GM23248 (cell line): ENCODE measurements around the gene IL6R. TPM values are rescaled to one million over a fixed set of nuclear protein-coding genes. Genes with fewer than 3 reads are reported as not detected.

Experiments used
- DNase-seq: peaks from one replicate; pipeline ENCODE4 v3.0.0-alpha.2; 2015
- H2AFZ ChIP-seq: fragments of 200-600 bp; sonication (generic); 2 replicates; pipeline ENCODE4 v1.6.1; 2016; ENCODE audit warnings: antibody characterized with exemption
- H3F3A ChIP-seq: fragments of 200-600 bp; sonication (generic); 2 replicates; pipeline ENCODE4 v1.6.1; 2016; ENCODE audit warnings: mild to moderate bottlenecking, antibody characterized with exemption, mixed run types; ENCODE audit not compliant: insufficient read depth
- H3K27ac ChIP-seq: fragments of 200-600 bp; sonication (generic); 2 replicates; pipeline ENCODE4 v1.5.1; 2016; ENCODE audit warnings: mild to moderate bottlenecking
- H3K27me3 ChIP-seq: fragments of 200-600 bp; sonication (generic); replicated peaks from 2 replicates; pipeline ENCODE4 v1.6.1; 2016; ENCODE audit warnings: mild to moderate bottlenecking; ENCODE audit not compliant: insufficient read depth
- H3K36me3 ChIP-seq: fragments of 200-600 bp; sonication (generic); 2 replicates; pipeline ENCODE4 v1.6.1; 2016; ENCODE audit warnings: low read depth, mild to moderate bottlenecking
- H3K4me1 ChIP-seq: fragments of 200-600 bp; sonication (generic); 2 replicates; pipeline ENCODE4 v1.6.1; 2016; ENCODE audit warnings: mild to moderate bottlenecking; ENCODE audit not compliant: insufficient read depth
- H3K4me2 ChIP-seq: fragments of 200-600 bp; sonication (generic); one replicate; pipeline ENCODE4 v1.6.1; 2016; ENCODE audit warnings: mild to moderate bottlenecking; ENCODE audit not compliant: unreplicated experiment
- H3K4me3 ChIP-seq: fragments of 200-600 bp; sonication (generic); 2 replicates; pipeline ENCODE4 v1.5.1; 2016; ENCODE audit warnings: mild to moderate bottlenecking
- H3K79me2 ChIP-seq: fragments of 200-600 bp; sonication (generic); 2 replicates; pipeline ENCODE4 v1.6.1; 2016; ENCODE audit warnings: mild to moderate bottlenecking; ENCODE audit not compliant: insufficient read depth
- H3K9ac ChIP-seq: fragments of 200-600 bp; sonication (generic); 2 replicates; pipeline ENCODE4 v1.6.1; 2016; ENCODE audit warnings: mild to moderate bottlenecking
- H3K9me2 ChIP-seq: fragments of 200-600 bp; sonication (generic); 2 replicates; pipeline ENCODE4 v1.6.1; 2016; ENCODE audit warnings: mixed run types, mild to moderate bottlenecking, moderate library complexity; ENCODE audit not compliant: insufficient read depth
- H3K9me3 ChIP-seq: fragments of 200-600 bp; sonication (generic); one replicate; pipeline ENCODE4 v1.6.1; 2017; ENCODE audit warnings: low read depth
- H4K20me1 ChIP-seq: fragments of 200-600 bp; sonication (generic); 2 replicates; pipeline ENCODE4 v1.6.0; 2016; ENCODE audit not compliant: insufficient read depth
- EZH2 ChIP-seq: fragments of 200-600 bp; sonication (generic); IDR thresholded peaks from 2 replicates; pipeline ENCODE4 v1.6.1; 2018; ENCODE audit warnings: antibody characterized with exemption, mild to moderate bottlenecking; ENCODE audit not compliant: insufficient read depth, poor library complexity, severe bottlenecking
- EZH2phosphoT487 ChIP-seq: fragments of 200-600 bp; sonication (generic); IDR thresholded peaks from 2 replicates; pipeline ENCODE4 v1.6.1; 2018; ENCODE audit warnings: antibody characterized with exemption, moderate library complexity, mild to moderate bottlenecking, low read depth; ENCODE audit not compliant: insufficient read depth
- WGBS, 2 experiments: methylation state at CpG; one replicate each; pipeline ENCODE4 v1.1.6; 2015 to 2017; ENCODE audit warnings: low lambda C conversion rate in 2 of 2, low coverage in 1 of 2; ENCODE audit errors: missing lambda C conversion rate in 2 of 2; 5-methylcytosine and 5-hydroxymethylcytosine counted together
- in situ Hi-C: fragments of 300-500 bp; cut with MboI; formaldehyde crosslinking; loops from 2 replicates; pipeline ENCODE4 v1.15.0; 2020
- polyA plus RNA-seq: library from polyadenylated mRNA; unstranded; fragments of >200 nt; fragmentation: Nextera tagmentation; extraction: Ambion mirVana; gene quantifications from 2 replicates; pipeline ENCODE4 v1.2.1, GENCODE V29; 2016
- total RNA-seq: library from RNA; depleted of rRNA; stranded (reverse); fragments of >200 nt; shearing (Covaris generic); gene quantifications from 2 replicates; pipeline ENCODE4 v1.2.3, GENCODE V29; 2014

The IL6R gene
- total and polyA plus RNA-seq, 2 experiments from 2014 or later, result 2.1 to 8.8 TPM

DNA sequence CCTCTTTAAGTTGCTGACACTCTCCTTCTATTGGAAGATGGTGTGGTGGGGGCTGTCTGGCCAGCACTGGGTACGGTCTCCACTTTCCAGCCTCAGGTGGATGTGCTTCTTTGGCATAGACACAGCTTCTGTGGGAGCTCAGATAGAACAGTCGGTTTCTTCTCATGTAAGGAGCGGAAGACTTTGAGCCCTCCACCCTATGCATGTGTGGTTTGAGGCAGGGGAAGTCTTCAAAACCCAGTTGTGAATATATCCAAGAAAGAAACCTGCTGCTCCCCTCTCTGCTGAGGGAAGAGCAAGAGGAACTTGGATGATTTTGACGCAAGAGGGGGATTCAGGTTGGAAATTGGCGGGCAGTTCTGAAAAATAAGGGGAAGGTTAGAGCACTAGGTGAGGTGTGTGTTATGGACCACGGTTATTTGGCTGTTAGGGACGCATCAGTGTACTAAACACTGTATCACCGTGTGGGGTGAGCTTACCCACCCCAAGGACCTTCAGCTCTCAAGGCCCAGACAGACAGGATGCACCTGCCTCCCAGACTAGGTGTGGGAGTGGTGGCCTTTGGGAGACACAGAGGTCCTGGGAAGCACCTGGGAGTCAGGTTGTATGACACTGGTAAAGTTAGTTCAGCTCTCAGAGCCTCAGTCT lies 36.2 kb downstream of the IL6R start:
- H3K27me3 ChIP-seq, result no peaks in the 10 kb centered on the region
- no peaks in the 10 kb centered on the region for H3K9me3 ChIP-seq
- peaks cover 38% of the 10 kb centered on the region for H3K4me1 ChIP-seq
- H4K20me1 ChIP-seq, result no peaks in the 10 kb centered on the region
- no peak overlapping the region for H2AFZ ChIP-seq
- no peaks in the 10 kb centered on the region for H3K79me2 ChIP-seq
- peak overlapping the region; percentile 17 for H3K4me2 ChIP-seq
- in situ Hi-C loops, result no loop called here
- peaks cover 1% of the 10 kb centered on the region; the same call in 1 of the 2 replicates for H3F3A ChIP-seq
- no peak overlapping the region for H3K4me3 ChIP-seq
- no peak for DNase-seq
- H3K36me3 ChIP-seq, result no peaks in the 10 kb centered on the region
- H3K9ac ChIP-seq, result no peak overlapping the region
- H3K9me2 ChIP-seq, result no peaks in the 10 kb centered on the region
- TF ChIP-seq EZH2 (no peak), EZH2phosphoT487 (no peak)
- WGBS, 2 experiments, result 83 to 85% methylated on average over 8 of the region's 8 CpGs
- no peak overlapping the region for H3K27ac ChIP-seq

DNA sequence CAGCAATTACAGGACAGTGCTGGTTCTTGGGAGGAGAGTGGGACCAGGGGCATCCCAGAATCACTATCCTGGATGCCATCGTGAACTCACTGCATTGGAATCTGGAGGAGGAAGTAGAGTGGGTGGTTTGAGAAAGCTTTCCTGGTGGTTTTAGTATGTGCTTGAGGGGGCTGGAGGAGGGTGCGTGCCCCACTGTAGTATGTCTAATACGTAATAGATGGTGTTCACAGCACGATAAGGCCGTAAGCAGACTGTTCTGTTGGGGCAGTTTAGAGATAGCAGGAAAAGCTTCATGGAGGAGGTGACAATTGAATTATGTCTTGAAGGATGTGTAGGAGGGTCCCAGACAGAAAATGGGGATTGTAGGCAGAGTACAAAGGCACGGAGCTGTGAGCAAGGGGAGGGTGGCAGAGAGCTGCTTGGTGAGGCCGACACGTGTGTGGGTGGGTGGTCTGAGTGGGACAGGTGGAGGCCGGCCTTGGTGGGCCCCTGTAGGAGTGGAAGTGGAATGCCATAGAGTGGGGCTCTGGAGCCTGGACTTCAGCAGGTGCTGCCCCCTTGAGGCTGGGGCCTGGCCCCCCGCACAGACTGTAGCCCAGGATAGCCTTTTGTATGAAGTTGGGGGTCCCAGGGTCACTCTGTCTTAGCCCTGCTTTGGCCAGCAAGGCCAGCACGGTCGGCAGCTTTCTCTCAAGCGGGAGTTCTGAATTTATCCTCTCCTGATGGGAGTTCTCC lies 37.0 kb downstream of the IL6R start:
- no peaks in the 10 kb centered on the region for H3K9me2 ChIP-seq
- no peaks in the 10 kb centered on the region for H4K20me1 ChIP-seq
- in situ Hi-C loops, result no loop called here
- H3K36me3 ChIP-seq, result no peaks in the 10 kb centered on the region
- no peaks in the 10 kb centered on the region for H3K27me3 ChIP-seq
- 71% methylated on average over 13 of the region's 13 CpGs for WGBS, 2 experiments
- H3K4me1 ChIP-seq, result peaks cover 45% of the 10 kb centered on the region
- no peak overlapping the region for H2AFZ ChIP-seq
- peak; percentile 59 for DNase-seq
- TF ChIP-seq EZH2, result no peak
- TF ChIP-seq EZH2phosphoT487, result no peak
- no peak overlapping the region for H3K9ac ChIP-seq
- peaks cover 9% of the 10 kb centered on the region; the same call in 1 of the 2 replicates for H3F3A ChIP-seq
- H3K4me3 ChIP-seq, result no peak overlapping the region
- H3K79me2 ChIP-seq, result no peaks in the 10 kb centered on the region
- no peak overlapping the region for H3K27ac ChIP-seq
- H3K4me2 ChIP-seq, result peak overlapping the region; percentile 17
- no peaks in the 10 kb centered on the region for H3K9me3 ChIP-seq

DNA sequence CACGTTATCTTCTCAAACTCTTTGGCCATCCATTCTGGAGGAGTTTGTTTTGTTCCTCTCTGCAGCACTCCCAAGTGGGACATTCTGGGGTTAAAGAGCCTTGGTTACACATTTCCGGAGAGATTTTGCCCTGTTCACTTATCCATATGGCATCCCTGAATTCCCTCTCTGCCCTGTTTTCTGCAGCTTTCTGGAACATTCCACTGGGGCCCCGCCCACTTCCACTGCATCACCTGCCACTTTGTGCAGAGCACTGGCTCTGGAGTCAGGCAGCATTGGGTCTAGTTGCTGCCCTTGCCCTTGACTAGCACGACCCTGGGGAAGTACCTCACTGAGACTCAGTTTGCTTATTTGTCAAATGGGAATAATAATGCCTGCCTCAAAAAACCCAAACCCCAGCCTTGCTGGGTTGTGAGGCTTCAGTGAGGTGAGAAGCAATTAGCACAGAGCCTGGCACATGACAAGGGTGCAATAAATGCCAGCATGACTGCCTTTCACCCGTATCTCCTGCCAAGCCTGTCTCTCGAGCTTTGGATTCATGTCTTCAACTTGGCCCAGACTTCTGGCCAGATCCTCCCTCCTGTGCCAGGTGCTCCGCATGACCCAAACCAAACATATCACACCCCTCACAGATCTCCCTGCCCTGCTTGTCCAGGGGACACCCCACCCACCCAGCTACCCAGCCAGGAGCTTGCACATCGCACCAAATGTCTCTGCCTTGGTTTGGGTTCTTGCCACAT lies 38.3 kb downstream of the IL6R start:
- no peaks in the 10 kb centered on the region for H3K27me3 ChIP-seq
- TF ChIP-seq EZH2, result no peak
- TF ChIP-seq EZH2phosphoT487, result no peak
- in situ Hi-C loops, result no loop called here
- DNase-seq, result no peak
- no peak overlapping the region for H3K9ac ChIP-seq
- peaks cover 9% of the 10 kb centered on the region; the same call in 1 of the 2 replicates for H3F3A ChIP-seq
- H3K4me1 ChIP-seq, result peaks cover 45% of the 10 kb centered on the region
- H3K4me2 ChIP-seq, result no peak overlapping the region
- no peak overlapping the region for H3K4me3 ChIP-seq
- no peaks in the 10 kb centered on the region for H3K9me3 ChIP-seq
- no peaks in the 10 kb centered on the region for H3K9me2 ChIP-seq
- no peaks in the 10 kb centered on the region for H3K36me3 ChIP-seq
- no peak overlapping the region for H3K27ac ChIP-seq
- H4K20me1 ChIP-seq, result no peaks in the 10 kb centered on the region
- H2AFZ ChIP-seq, result no peak overlapping the region
- H3K79me2 ChIP-seq, result no peaks in the 10 kb centered on the region
- WGBS, 2 experiments, result 76 to 77% methylated on average over 8 of the region's 8 CpGs

DNA sequence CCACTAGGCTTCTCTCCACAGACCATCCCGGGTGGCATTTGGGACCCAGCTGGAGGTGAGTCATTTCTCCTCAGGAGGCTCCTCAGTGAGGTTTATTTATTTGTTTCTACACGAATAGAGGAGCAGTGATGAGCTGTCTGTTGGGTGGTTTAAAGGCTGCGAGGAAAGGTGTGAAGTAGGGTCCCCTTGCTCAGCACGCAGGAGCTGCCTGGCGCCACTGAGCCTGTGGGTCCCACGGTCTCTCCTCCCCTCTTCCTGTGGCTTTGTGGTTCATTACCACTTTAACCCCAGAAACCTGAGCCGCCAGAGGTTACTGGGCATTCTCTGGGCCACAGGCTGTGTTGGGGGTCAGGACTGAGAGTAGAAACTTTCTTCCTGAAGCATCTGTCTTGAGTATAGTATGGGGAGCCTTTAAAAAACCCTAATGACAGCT lies 39.9 kb downstream of the IL6R start:
- H2AFZ ChIP-seq, result no peak overlapping the region
- H3K4me3 ChIP-seq, result no peak overlapping the region
- no peaks in the 10 kb centered on the region for H3K27me3 ChIP-seq
- H3K9me2 ChIP-seq, result no peaks in the 10 kb centered on the region
- H3K9me3 ChIP-seq, result no peaks in the 10 kb centered on the region
- 22 to 27% methylated on average over 7 of the region's 7 CpGs for WGBS, 2 experiments
- no peaks in the 10 kb centered on the region for H4K20me1 ChIP-seq
- H3K9ac ChIP-seq, result no peak overlapping the region
- H3F3A ChIP-seq, result peaks cover 9% of the 10 kb centered on the region; the same call in 1 of the 2 replicates
- no peak for TF ChIP-seq EZH2
- no peak for TF ChIP-seq EZH2phosphoT487
- H3K4me1 ChIP-seq, result peaks cover 45% of the 10 kb centered on the region
- H3K36me3 ChIP-seq, result no peaks in the 10 kb centered on the region
- in situ Hi-C loops, result no loop called here
- no peak overlapping the region for H3K27ac ChIP-seq
- H3K4me2 ChIP-seq, result peak overlapping the region; percentile 32
- peak; percentile 90 for DNase-seq
- no peaks in the 10 kb centered on the region for H3K79me2 ChIP-seq
